ENCODE data around the gene IGSF3. TPM values are rescaled to one million over a fixed set of nuclear protein-coding genes. Genes with fewer than 3 reads are reported as not detected.

Gene IGSF3
- total RNA-seq, 1 donor: 13.8 TPM

DNA sequence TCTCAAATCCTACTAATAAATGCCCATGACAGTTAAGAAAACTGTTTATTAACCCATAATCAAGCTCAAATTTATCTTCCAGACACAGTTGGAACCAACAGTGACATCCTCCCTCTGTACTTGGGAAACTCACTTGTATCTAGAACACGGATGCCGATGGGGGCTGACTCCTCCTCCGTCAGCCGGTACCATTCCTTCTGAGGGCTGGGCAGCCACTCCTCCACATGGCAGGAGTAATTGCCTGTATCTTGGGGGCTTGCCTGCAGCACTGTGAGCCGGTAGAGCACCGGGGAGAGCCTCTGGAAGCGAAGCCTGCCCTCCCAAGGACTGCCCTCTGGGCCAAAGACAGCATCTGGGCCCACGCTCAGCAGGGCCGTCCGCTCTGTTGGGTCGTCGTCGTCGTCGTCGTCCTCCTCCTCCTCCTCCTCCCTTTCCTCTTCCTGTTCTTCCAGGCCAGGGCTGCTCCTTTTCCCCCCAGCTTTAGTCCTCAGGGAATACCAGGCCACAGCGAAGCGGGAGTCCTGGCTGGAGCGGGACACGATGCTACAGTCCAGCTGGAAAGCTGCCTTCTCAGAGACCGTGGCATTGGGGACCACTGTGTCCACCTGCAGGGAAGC lies 88.2 kb downstream of the IGSF3 start:
- TF ChIP-seq, protein P1, sequence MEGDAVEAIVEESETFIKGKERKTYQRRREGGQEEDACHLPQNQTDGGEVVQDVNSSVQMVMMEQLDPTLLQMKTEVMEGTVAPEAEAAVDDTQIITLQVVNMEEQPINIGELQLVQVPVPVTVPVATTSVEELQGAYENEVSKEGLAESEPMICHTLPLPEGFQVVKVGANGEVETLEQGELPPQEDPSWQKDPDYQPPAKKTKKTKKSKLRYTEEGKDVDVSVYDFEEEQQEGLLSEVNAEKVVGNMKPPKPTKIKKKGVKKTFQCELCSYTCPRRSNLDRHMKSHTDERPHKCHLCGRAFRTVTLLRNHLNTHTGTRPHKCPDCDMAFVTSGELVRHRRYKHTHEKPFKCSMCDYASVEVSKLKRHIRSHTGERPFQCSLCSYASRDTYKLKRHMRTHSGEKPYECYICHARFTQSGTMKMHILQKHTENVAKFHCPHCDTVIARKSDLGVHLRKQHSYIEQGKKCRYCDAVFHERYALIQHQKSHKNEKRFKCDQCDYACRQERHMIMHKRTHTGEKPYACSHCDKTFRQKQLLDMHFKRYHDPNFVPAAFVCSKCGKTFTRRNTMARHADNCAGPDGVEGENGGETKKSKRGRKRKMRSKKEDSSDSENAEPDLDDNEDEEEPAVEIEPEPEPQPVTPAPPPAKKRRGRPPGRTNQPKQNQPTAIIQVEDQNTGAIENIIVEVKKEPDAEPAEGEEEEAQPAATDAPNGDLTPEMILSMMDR (IDR thresholded peaks at IDR 0.05; ENCODE audit: insufficient read depth, low read depth, low read length): no peak
- no peak overlapping the region for H3K4me3 ChIP-seq (ENCODE audit: low read depth, low read length)
- no peak for DNase-seq (ENCODE audit: low read depth)

DNA sequence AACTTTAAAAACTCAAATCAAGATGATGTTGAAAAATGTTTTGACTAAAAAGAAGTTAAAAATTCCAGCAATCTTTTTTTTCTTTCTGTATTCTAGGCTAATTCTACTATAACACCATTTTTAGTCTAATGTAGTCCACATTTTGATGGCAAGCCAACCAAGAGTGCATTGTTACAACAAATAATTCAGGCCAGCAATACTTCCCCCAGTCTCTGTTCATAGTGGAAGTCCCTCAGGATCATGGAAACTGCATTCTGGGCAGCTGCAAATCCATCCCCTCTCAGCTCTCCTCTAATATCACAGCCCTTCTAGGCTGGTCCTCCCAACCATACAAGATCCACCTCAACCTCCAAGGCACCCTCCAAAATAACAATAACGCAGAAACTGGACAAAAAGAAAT lies 89.0 kb downstream of the IGSF3 start:
- TF ChIP-seq, protein P1 (IDR thresholded peaks at IDR 0.05; ENCODE audit: insufficient read depth, low read depth, low read length): no peak
- no peak overlapping the region for H3K4me3 ChIP-seq (ENCODE audit: low read depth, low read length)
- DNase-seq (ENCODE audit: low read depth): no peak

DNA sequence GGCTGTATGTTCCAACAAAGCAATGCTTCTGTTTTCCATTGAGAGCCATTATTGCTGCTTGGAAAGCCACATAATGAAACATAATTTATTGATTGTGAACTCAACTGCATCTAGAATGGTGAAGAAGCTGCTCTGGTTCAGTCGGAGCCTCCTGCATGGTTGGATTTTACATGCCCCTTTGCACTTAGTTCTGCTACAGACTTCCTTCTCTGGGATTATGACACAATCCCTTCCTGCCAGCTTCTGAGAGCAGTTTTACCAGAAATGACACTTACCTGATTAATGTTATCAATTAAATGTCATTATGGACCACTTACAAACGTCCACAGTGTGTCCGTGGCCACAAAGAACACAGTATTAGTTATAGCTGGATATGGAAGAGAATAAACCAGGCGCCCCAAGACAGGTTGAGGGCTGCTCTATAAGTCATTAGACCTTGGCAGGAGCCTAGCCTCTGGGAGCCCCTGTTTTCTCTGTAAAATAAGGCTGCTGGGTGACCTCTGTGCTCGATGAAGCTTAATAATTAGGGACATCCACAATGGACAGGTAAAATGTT lies 89.7 kb downstream of the IGSF3 start:
- TF ChIP-seq, protein P1 (IDR thresholded peaks at IDR 0.05; ENCODE audit: insufficient read depth, low read depth, low read length): no peak
- no peak overlapping the region for H3K4me3 ChIP-seq (ENCODE audit: low read depth, low read length)
- DNase-seq (ENCODE audit: low read depth): no peak

DNA sequence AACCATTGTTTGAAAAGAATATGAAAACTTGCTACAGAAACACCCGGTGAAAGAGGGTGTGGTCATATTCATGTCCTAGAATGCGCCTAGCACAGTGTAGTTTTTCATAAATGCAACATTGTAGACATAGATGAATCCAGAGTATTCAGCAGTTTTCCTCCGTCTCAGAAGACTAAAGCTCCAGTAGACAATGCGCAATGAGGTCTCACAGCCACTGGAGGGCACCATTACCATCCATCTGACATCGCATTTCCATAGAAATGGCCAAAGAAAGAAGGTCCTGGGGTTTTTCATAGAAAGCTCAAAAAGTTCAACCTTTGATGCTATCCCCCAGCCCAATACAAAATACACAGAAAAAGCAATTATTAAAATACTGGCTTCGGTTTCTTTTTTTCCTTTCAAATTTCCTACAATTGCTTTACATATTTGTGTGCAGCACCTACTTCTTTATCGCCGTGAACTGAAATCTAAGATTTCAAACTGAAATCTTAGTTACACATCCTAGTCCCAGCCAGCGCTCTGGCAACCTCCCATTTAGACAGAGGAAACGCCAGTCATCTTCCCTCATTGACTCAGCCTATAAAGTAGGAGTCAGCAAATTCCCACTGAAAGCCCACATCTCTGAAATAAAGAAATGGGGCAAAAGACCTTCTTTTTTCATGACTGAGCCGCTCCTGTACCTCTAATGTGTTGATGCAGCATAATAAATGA lies 92.8 kb downstream of the IGSF3 start:
- no peak overlapping the region for H3K4me3 ChIP-seq (ENCODE audit: low read depth, low read length)
- DNase-seq (ENCODE audit: low read depth): peak; percentile 69
- TF ChIP-seq, protein P1 (IDR thresholded peaks at IDR 0.05; ENCODE audit: insufficient read depth, low read depth, low read length): peak; percentile 88

DNA sequence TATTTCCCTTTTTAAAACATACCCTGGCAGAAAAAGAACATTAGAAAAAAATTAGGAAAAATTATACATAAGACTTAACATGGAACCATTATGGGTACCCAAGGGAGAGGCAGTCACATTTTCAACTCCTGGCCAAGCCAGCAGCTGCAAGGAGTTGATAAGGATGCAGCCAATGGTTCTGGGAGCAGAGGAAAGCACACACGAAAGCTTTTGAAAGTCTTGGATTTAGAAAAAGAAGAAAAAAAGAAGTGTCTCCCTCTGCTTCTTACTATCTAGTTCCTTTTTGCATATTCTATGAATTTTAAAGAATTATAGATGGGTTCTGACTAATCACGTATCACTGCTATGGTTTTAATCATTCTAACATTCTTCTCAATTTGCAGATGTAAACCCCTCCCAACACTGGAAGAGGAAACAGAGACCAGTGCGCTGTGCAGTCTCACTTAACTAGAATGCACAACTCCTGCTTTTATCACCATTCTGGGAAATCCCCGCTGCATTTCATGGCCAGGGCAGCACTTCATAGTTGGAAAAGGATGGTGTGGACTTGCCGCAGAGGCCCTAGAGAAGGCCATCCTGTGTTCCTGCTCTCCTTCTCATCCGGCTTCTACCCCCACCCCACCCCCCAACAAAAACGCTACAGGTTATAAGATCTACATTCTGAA lies 94.0 kb downstream of the IGSF3 start:
- TF ChIP-seq, protein P1 (IDR thresholded peaks at IDR 0.05; ENCODE audit: insufficient read depth, low read depth, low read length): no peak
- no peak for DNase-seq (ENCODE audit: low read depth)
- H3K4me3 ChIP-seq (ENCODE audit: low read depth, low read length): no peak overlapping the region

DNA sequence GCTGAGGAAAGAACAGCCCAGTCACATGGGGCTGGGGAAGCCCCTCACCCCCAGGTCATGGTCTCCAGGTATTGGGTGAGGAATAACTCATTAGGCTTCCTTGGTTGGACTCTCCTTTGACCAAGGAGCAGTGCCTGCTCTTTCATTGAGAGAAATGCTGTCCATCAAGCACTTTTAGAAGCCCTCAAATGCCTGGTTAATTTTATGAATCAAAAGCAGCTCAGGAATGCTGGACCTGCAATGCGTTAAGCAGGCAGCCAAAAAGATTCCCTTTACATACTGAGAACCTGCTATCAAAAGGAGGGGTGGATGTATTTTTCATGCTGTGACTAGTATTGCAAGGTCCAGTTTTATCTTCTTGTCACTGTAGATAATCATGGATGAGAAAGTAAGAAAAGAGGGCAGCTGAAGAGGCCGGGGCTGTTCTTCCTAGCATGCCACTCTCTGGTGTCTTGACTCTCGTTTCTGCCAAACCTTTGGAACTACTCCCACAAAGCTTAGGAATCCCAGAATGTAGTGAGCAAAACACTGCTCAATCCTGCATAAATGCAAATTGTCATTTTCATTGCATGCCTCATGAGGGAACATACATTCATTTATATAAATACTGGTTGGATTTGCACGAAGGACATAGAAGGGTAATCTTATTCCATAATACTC lies 94.6 kb downstream of the IGSF3 start:
- TF ChIP-seq, protein P1 (IDR thresholded peaks at IDR 0.05; ENCODE audit: insufficient read depth, low read depth, low read length): no peak
- DNase-seq (ENCODE audit: low read depth): no peak
- H3K4me3 ChIP-seq (ENCODE audit: low read depth, low read length): no peak overlapping the region

Measured in fibroblast of villous mesenchyme (primary cell).